WTC11 (cell line): ENCODE measurements around the gene AGPS. TPM values are rescaled to one million over a fixed set of nuclear protein-coding genes. Genes with fewer than 3 reads are reported as not detected.

Source experiments
- ATAC-seq: fragments of 200-7000 bp; cut with Tn5 transposase; 2 replicates; pipeline ENCODE4 v1.10.0; 2021; ENCODE audit warnings: mild to moderate bottlenecking, moderate library complexity
- CTCF ChIA-PET: fragments of 300-600 bp; sonication (Branson Sonifier 250); formaldehyde crosslinking; loops from one replicate; lab custom pipeline; 2021; ENCODE audit warnings: antibody characterized with exemption; lab: Charles Lee
- POLR2A ChIA-PET: fragments of 350-600 bp; sonication (Branson Sonifier 250); formaldehyde crosslinking; loops from one replicate; lab custom pipeline; 2021; ENCODE audit warnings: antibody characterized with exemption; lab: Charles Lee
- DNase-seq: peaks from one replicate; pipeline ENCODE4 v3.0.0; 2021; ENCODE audit warnings: low spot score
- H3K27ac Mint-ChIP-seq: 2 replicates; pipeline ENCODE4 v1.8.0; 2021; ENCODE audit warnings: mixed read lengths
- H3K27me3 Mint-ChIP-seq: 2 replicates; pipeline ENCODE4 v1.8.0; 2021; ENCODE audit warnings: low read depth, mild to moderate bottlenecking, moderate library complexity, mixed read lengths
- H3K36me3 Mint-ChIP-seq: 2 replicates; pipeline ENCODE4 v1.8.0; 2021; ENCODE audit warnings: mixed read lengths
- H3K4me1 Mint-ChIP-seq: 2 replicates; pipeline ENCODE4 v1.8.0; 2022; ENCODE audit warnings: mixed read lengths
- H3K4me3 Mint-ChIP-seq: 2 replicates; pipeline ENCODE4 v1.8.0; 2021; ENCODE audit warnings: mild to moderate bottlenecking, moderate library complexity, mixed read lengths
- H3K9me3 Mint-ChIP-seq: 2 replicates; pipeline ENCODE4 v1.8.0; 2021; ENCODE audit warnings: mixed read lengths
- ATF1 ChIP-seq: sonication (generic); formaldehyde crosslinking; IDR thresholded peaks from 2 replicates; pipeline ENCODE4 v1.8.1; 2023; ENCODE audit warnings: mild to moderate bottlenecking, moderate library complexity, missing genetic modification reagents
- CBFB ChIP-seq: sonication (generic); formaldehyde crosslinking; IDR thresholded peaks from 2 replicates; pipeline ENCODE4 v1.8.1; 2022; ENCODE audit warnings: mild to moderate bottlenecking, low read depth, missing genetic modification reagents
- ESRRA ChIP-seq: sonication (generic); formaldehyde crosslinking; IDR thresholded peaks from 2 replicates; pipeline ENCODE4 v1.8.1; 2022; ENCODE audit warnings: mild to moderate bottlenecking, missing genetic modification reagents, borderline replicate concordance
- FOXJ3 ChIP-seq: sonication (generic); formaldehyde crosslinking; IDR thresholded peaks from 2 replicates; pipeline ENCODE4 v1.9.0; 2021; ENCODE audit warnings: missing genetic modification reagents, mild to moderate bottlenecking, borderline replicate concordance
- FOXK1 ChIP-seq: sonication (generic); formaldehyde crosslinking; IDR thresholded peaks from 2 replicates; pipeline ENCODE4 v1.8.0; 2022; ENCODE audit warnings: mild to moderate bottlenecking, moderate library complexity, missing genetic modification reagents
- FOXP1 ChIP-seq: sonication (generic); formaldehyde crosslinking; IDR thresholded peaks from 2 replicates; pipeline ENCODE4 v1.8.0; 2022; ENCODE audit warnings: missing genetic modification reagents, mild to moderate bottlenecking, moderate library complexity, borderline replicate concordance
- JAZF1 ChIP-seq: fragments of 250-450 bp; sonication (Bioruptor Pico); IDR thresholded peaks from 2 replicates; pipeline ENCODE4 v1.9.0; 2021; ENCODE audit warnings: moderate library complexity, mild to moderate bottlenecking, inconsistent platforms
- JUN ChIP-seq: sonication (generic); formaldehyde crosslinking; IDR thresholded peaks from 2 replicates; pipeline ENCODE4 v1.8.0; 2023; ENCODE audit warnings: mild to moderate bottlenecking, missing genetic modification reagents
- KAT7 ChIP-seq: sonication (generic); formaldehyde crosslinking; IDR thresholded peaks from 2 replicates; pipeline ENCODE4 v1.8.1; 2023; ENCODE audit warnings: missing genetic modification reagents, mild to moderate bottlenecking, borderline replicate concordance
- MXD4 ChIP-seq: fragments of 250-450 bp; sonication (Bioruptor Pico); IDR thresholded peaks from 2 replicates; pipeline ENCODE4 v1.8.0; 2021; ENCODE audit warnings: mild to moderate bottlenecking, moderate library complexity, borderline replicate concordance
- NFE2L1 ChIP-seq: sonication (generic); formaldehyde crosslinking; IDR thresholded peaks from 2 replicates; pipeline ENCODE4 v1.8.1; 2023; ENCODE audit warnings: missing genetic modification reagents
- NR3C1 ChIP-seq: sonication (generic); formaldehyde crosslinking; conservative IDR thresholded peaks from 2 replicates; pipeline ENCODE4 v1.8.1; 2023; ENCODE audit warnings: low read depth, mild to moderate bottlenecking, missing genetic modification reagents
- OVOL2 ChIP-seq: fragments of 250-450 bp; sonication (Bioruptor Pico); IDR thresholded peaks from 2 replicates; pipeline ENCODE4 v1.9.0; 2021; ENCODE audit warnings: mild to moderate bottlenecking, borderline replicate concordance
- RELA ChIP-seq: sonication (generic); formaldehyde crosslinking; IDR thresholded peaks from 2 replicates; pipeline ENCODE4 v1.8.1; 2022; ENCODE audit warnings: missing genetic modification reagents, mild to moderate bottlenecking, borderline replicate concordance
- SMAD3 ChIP-seq: sonication (generic); formaldehyde crosslinking; IDR thresholded peaks from 2 replicates; pipeline ENCODE4 v1.8.0; 2022; ENCODE audit warnings: missing genetic modification reagents, mild to moderate bottlenecking, borderline replicate concordance
- SMAD4 ChIP-seq: sonication (generic); formaldehyde crosslinking; IDR thresholded peaks from 2 replicates; pipeline ENCODE4 v1.8.0; 2022; ENCODE audit warnings: mild to moderate bottlenecking, missing genetic modification reagents
- SOX15 ChIP-seq: fragments of 250-450 bp; sonication (Bioruptor Pico); IDR thresholded peaks from 2 replicates; pipeline ENCODE4 v1.9.0; 2021; ENCODE audit warnings: mild to moderate bottlenecking
- SP1 ChIP-seq: sonication (generic); formaldehyde crosslinking; conservative IDR thresholded peaks from 2 replicates; pipeline ENCODE4 v1.8.1; 2022; ENCODE audit warnings: missing genetic modification reagents
- ZNF138 ChIP-seq: sonication (generic); formaldehyde crosslinking; conservative IDR thresholded peaks from 2 replicates; pipeline ENCODE4 v1.8.1; 2022; ENCODE audit warnings: mild to moderate bottlenecking, moderate library complexity, missing genetic modification reagents
- ZNF219 ChIP-seq: sonication (generic); formaldehyde crosslinking; IDR thresholded peaks from 2 replicates; pipeline ENCODE4 v1.8.0; 2023; ENCODE audit warnings: missing genetic modification reagents, mild to moderate bottlenecking, borderline replicate concordance
- ZNF232 ChIP-seq: sonication (generic); formaldehyde crosslinking; IDR thresholded peaks from 2 replicates; pipeline ENCODE4 v1.8.0; 2022; ENCODE audit warnings: mild to moderate bottlenecking, missing genetic modification reagents
- total RNA-seq: library from RNA; stranded (reverse); gene quantifications from 3 replicates; pipeline ENCODE4 v1.2.3, GENCODE V29; 2021
- TF ChIP-seq, protein P1 (sequence below): sonication (generic); formaldehyde crosslinking; IDR thresholded peaks from 2 replicates; pipeline ENCODE4 v1.8.1; 2023; ENCODE audit warnings: mild to moderate bottlenecking, missing genetic modification reagents, moderate library complexity
- TF ChIP-seq, protein P2 (sequence below): sonication (generic); formaldehyde crosslinking; IDR thresholded peaks from 2 replicates; pipeline ENCODE4 v1.8.1; 2023; ENCODE audit warnings: mild to moderate bottlenecking, missing genetic modification reagents, moderate library complexity
- TF ChIP-seq, protein P3 (sequence below): sonication (generic); formaldehyde crosslinking; IDR thresholded peaks from 2 replicates; pipeline ENCODE4 v1.8.1; 2022; ENCODE audit warnings: mild to moderate bottlenecking, moderate library complexity, missing genetic modification reagents
- TF ChIP-seq, protein P4 (sequence below): fragments of 250-450 bp; sonication (Bioruptor Pico); IDR thresholded peaks from 2 replicates; pipeline ENCODE4 v1.9.0; 2021; ENCODE audit warnings: moderate library complexity, mild to moderate bottlenecking, inconsistent platforms, borderline replicate concordance
- TF ChIP-seq, protein P5 (sequence below): sonication (generic); formaldehyde crosslinking; IDR thresholded peaks from 2 replicates; pipeline ENCODE4 v1.8.0; 2022; ENCODE audit warnings: mild to moderate bottlenecking, missing genetic modification reagents
- TF ChIP-seq, protein P6 (sequence below): sonication (generic); formaldehyde crosslinking; IDR thresholded peaks from 2 replicates; pipeline ENCODE4 v1.8.0; 2023; ENCODE audit warnings: missing genetic modification reagents

The AGPS gene
- total RNA-seq, 1 experiment from 2014 or later = 60.8 TPM

DNA sequence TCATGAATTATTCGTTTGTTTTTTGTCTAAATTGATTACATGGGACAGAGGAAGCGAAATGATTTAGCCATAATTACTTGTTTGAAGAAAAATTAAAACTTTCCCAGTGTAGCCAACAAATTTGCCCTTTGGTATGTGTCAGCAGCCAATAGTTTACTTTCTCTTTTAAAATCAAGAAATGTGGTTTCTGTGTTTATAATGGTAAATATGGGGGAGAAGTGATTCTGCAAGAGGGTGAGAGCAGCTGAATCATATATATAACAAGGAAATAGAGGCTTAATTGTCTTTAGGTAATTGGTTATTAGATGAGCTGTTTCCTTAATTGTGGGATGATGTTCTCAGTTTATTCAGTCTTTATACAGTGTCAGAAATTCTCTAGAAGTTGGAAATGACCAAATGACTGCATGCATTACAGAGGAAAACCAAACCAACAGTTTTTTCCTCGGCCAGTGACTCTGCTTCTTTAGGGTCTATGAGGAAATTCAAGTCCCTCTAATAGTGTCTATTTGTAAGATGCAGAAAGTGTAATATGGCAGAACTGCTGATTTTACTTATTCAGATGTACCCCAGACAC is 132.9 kb downstream of the AGPS start (continued):
- TF ChIP-seq SOX15 (CRISPR knock-in tag) (no peak), SP1 (CRISPR knock-in tag) (no peak)
- TF ChIP-seq, protein P1, sequence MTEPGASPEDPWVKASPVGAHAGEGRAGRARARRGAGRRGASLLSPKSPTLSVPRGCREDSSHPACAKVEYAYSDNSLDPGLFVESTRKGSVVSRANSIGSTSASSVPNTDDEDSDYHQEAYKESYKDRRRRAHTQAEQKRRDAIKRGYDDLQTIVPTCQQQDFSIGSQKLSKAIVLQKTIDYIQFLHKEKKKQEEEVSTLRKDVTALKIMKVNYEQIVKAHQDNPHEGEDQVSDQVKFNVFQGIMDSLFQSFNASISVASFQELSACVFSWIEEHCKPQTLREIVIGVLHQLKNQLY = no peak

DNA sequence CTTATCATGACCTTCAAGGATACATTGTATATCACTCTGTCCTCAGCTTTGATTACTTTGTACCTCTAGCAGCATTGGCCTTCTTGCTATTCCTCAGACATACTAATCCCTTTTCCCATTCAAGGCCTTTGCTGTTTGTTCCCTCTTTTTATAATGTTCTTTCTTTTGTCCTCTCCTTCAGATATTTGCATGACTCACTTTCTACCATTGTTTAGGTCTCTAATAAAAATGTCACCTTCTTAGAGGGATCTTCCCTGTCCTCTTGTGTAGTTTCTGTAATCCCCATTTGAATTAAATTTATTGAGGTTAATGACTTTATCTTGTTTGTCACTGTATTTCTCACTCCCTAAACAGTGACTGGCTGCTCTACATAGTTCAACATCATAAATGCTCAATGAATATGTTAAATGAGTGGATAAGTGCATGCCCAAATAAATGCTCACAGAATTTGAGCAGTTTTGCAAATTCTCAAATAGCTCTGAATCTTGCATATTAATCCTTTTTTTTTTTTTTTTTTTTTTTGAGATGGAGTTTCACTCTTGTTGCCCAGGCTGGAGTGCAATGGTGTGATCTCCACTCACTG is 135.9 kb downstream of the AGPS start:
- Mint-ChIP-seq H3K9me3 (peaks cover 3% of the 10 kb centered on the region; the same call in 1 of the 2 replicates), H3K4me1 (peaks cover 32% of the 10 kb centered on the region), H3K27ac (no peak overlapping the region; the same call in 1 of the 2 replicates), H3K27me3 (no peaks in the 10 kb centered on the region), H3K36me3 (no peaks in the 10 kb centered on the region), H3K4me3 (no peak overlapping the region)
- ATAC-seq (no peak), DNase-seq (no peak)
- TF ChIP-seq, protein P2, sequence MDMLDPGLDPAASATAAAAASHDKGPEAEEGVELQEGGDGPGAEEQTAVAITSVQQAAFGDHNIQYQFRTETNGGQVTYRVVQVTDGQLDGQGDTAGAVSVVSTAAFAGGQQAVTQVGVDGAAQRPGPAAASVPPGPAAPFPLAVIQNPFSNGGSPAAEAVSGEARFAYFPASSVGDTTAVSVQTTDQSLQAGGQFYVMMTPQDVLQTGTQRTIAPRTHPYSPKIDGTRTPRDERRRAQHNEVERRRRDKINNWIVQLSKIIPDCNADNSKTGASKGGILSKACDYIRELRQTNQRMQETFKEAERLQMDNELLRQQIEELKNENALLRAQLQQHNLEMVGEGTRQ (CRISPR knock-in tag) = no peak
- TF ChIP-seq NFE2L1 (CRISPR knock-in tag) = no peak
- ChIA-PET CTCF (interaction anchor here (1.1 kb wide), 1 partner anchor 38 kb away, joined by 4 read pairs; no protein-coding TSS in a partner anchor), POLR2A (no interaction called here)

DNA sequence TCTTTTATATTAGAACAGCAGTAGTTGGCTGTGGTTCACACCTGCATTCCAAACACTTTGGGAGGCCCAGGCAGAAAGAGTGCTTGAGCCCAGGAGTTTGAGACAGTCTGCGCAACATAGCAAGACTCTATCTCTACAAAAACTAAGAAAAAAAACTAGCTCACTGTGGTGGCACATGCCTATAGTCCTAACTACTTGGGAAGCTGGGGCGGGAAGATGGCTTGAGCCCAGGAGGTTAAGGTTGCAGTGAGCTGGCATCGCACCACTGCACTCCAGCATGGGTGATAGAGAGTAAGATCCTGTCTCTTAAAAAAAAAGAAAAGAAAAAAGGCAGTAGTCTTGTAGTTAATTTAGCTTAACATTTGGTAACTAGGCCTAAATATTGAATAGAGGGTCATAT is 136.6 kb downstream of the AGPS start:
- Mint-ChIP-seq H3K27ac (no peak overlapping the region; the same call in 1 of the 2 replicates), H3K36me3 (no peaks in the 10 kb centered on the region), H3K9me3 (peaks cover 3% of the 10 kb centered on the region; the same call in 1 of the 2 replicates), H3K27me3 (no peaks in the 10 kb centered on the region)
- peak; percentile 58 for ATAC-seq
- TF ChIP-seq ZNF138 (CRISPR knock-in tag) = no peak
- TF ChIP-seq CBFB = no peak
- TF ChIP-seq OVOL2 (CRISPR knock-in tag) = no peak
- no peak for TF ChIP-seq FOXJ3
- TF ChIP-seq NR3C1 (CRISPR knock-in tag) = no peak
- TF ChIP-seq, protein P3, sequence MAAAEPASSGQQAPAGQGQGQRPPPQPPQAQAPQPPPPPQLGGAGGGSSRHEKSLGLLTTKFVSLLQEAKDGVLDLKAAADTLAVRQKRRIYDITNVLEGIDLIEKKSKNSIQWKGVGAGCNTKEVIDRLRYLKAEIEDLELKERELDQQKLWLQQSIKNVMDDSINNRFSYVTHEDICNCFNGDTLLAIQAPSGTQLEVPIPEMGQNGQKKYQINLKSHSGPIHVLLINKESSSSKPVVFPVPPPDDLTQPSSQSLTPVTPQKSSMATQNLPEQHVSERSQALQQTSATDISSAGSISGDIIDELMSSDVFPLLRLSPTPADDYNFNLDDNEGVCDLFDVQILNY (CRISPR knock-in tag) = no peak
- no peak for TF ChIP-seq JUN (CRISPR knock-in tag)
- TF ChIP-seq, all 79 proteins: peak for 0
- ChIA-PET CTCF (interaction anchor here (1.1 kb wide), 1 partner anchor 39 kb away, joined by 4 read pairs; no protein-coding TSS in a partner anchor), POLR2A (no interaction called here)
- H3K4me3 Mint-ChIP-seq = no peak overlapping the region
- peaks cover 32% of the 10 kb centered on the region for H3K4me1 Mint-ChIP-seq
- DNase-seq = no peak

DNA sequence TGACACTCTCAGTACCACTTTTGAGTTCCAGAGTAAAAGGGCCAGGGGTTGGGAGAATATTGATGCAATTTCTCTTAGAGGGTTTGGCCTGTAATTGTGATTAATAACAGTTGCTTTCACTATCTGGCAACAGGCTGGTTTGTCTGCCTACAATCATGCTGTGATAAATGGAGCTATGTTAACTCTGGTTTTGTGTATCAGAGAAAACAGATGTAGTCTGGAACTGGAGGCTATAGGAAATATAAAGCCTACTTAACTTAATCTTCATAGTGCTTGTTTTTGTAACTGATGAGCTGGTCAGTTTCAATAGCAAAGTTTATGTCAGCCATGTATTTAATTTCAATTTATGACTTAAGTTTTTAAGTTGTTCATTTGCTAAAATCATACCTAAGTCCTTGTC is 138.0 kb downstream of the AGPS start:
- ChIA-PET CTCF (no interaction called here), POLR2A (no interaction called here)
- no peak overlapping the region for H3K4me3 Mint-ChIP-seq
- ATAC-seq (no peak), DNase-seq (no peak)
- H3K9me3 Mint-ChIP-seq = peaks cover 3% of the 10 kb centered on the region; the same call in 1 of the 2 replicates
- no peaks in the 10 kb centered on the region for H3K27me3 Mint-ChIP-seq
- peaks cover 33% of the 10 kb centered on the region for H3K4me1 Mint-ChIP-seq
- TF ChIP-seq ZNF219 (CRISPR knock-in tag) (no peak), JAZF1 (CRISPR knock-in tag) (no peak), ZNF138 (CRISPR knock-in tag) (no peak), ZNF232 (CRISPR knock-in tag) (no peak), SMAD4 (CRISPR knock-in tag) (no peak), SP1 (CRISPR knock-in tag) (no peak), ESRRA (no peak), SMAD3 (CRISPR knock-in tag) (no peak), KAT7 (no peak), ATF1 (CRISPR knock-in tag) (no peak), MXD4 (CRISPR knock-in tag) (no peak), FOXK1 (no peak), RELA (CRISPR knock-in tag) (no peak), FOXP1 (CRISPR knock-in tag) (no peak)
- TF ChIP-seq, protein P4, sequence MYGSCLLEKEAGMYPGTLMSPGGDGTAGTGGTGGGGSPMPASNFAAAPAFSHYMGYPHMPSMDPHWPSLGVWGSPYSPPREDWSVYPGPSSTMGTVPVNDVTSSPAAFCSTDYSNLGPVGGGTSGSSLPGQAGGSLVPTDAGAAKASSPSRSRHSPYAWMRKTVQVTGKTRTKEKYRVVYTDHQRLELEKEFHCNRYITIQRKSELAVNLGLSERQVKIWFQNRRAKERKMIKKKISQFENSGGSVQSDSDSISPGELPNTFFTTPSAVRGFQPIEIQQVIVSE = no peak
- TF ChIP-seq, protein P5, sequence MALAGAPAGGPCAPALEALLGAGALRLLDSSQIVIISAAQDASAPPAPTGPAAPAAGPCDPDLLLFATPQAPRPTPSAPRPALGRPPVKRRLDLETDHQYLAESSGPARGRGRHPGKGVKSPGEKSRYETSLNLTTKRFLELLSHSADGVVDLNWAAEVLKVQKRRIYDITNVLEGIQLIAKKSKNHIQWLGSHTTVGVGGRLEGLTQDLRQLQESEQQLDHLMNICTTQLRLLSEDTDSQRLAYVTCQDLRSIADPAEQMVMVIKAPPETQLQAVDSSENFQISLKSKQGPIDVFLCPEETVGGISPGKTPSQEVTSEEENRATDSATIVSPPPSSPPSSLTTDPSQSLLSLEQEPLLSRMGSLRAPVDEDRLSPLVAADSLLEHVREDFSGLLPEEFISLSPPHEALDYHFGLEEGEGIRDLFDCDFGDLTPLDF (CRISPR knock-in tag) = no peak
- TF ChIP-seq, protein P6, sequence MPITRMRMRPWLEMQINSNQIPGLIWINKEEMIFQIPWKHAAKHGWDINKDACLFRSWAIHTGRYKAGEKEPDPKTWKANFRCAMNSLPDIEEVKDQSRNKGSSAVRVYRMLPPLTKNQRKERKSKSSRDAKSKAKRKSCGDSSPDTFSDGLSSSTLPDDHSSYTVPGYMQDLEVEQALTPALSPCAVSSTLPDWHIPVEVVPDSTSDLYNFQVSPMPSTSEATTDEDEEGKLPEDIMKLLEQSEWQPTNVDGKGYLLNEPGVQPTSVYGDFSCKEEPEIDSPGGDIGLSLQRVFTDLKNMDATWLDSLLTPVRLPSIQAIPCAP = no peak
- H3K27ac Mint-ChIP-seq = no peak overlapping the region
- H3K36me3 Mint-ChIP-seq = no peaks in the 10 kb centered on the region
